CD4-positive, alpha-beta T cell treated with Interleukin-15 for 4 hours (primary cell): ENCODE data around the gene CD300A.
A peak's percentile ranks its signal among the peaks of the same experiment; 100 is the strongest.

Source experiments
- DNase-seq: peaks from one replicate; pipeline ENCODE4 v3.0.0-alpha.2; 2020; ENCODE audit warnings: low spot score

CD300A gene

DNA sequence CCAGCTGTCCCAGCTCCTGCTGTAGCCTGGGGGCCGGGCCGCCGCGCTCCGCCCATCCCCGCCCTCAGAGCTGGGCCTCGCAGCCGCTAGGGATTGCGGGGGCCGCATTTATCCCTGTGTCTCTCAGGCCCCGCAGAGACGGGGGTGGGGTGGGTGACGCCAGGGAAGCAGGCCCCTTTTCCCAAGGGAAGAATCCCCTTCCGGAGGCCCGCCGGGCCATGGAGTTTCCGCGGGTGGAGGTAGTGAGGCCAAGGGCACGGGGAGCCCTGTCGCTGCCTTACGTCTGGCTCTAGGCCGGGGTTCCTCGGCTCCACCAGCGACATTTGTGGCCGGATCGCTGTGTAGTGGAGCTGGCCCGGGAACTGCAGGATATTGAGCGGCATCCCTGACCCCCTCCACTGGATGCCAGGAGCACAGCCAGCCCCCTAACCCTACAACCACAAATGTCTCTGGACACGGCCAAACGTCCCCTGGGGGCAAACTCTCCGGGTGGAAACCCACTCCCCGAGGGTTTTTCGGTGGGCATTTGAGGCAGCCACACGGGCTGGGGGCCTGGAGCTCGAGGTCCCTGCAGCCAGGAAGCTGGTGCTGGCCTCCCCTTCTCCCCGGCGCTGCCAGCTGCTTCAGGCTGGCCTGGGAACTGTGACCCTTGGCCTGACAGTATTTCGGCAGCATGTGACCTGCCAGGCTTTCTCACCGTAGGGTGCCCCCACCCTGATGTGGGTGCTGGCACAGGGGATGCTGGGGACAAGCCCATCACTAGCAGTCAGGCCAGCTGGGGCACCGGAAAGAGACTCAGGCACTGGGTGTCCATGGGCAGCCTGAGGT lies 12.0 kb upstream of the CD300A start:
- no peak for DNase-seq

DNA sequence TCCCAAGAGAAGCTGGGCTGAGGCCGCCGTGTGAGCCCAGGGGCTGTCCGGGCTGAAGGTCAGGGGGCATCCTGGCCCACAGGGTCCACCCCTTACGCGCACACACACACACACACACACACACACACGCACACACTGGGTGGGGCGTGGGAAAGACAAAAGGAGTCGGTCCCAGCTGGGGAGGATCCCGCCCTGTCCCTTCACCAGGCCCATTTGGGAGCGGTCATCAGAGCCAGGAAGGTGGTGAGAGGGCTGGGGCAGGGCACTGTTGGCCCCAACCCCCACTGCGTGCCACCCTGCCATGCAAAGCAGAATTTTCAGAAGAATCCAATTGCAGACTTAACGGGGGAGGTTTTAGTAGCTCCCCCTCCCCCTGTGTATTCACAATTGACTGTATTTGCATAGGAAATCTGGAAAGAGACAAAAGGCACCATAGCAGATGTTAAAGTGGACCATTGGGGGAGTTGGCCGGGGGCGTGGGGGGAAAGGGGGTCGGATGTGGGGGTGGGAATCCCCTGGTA lies 11.3 kb upstream of the CD300A start:
- no peak for DNase-seq

DNA sequence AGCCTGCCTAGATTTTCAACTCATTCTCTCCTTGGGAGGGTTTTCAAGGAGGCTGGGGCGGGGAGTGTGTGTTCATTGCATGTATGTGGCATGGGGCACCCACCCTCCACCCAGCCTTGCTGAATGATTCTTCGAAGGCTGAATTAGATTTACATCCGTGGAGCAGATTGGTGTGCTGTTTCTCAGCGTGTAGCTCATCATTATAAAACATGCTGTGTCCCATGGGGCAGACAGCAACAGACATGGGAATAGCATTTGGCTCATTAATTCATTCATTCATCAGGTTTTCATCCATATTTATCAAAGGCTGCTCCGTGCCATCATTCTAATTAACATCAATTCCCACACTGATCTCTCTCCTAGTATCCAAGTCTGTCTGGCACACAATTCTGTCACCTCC lies 10.6 kb upstream of the CD300A start:
- DNase-seq: no peak

DNA sequence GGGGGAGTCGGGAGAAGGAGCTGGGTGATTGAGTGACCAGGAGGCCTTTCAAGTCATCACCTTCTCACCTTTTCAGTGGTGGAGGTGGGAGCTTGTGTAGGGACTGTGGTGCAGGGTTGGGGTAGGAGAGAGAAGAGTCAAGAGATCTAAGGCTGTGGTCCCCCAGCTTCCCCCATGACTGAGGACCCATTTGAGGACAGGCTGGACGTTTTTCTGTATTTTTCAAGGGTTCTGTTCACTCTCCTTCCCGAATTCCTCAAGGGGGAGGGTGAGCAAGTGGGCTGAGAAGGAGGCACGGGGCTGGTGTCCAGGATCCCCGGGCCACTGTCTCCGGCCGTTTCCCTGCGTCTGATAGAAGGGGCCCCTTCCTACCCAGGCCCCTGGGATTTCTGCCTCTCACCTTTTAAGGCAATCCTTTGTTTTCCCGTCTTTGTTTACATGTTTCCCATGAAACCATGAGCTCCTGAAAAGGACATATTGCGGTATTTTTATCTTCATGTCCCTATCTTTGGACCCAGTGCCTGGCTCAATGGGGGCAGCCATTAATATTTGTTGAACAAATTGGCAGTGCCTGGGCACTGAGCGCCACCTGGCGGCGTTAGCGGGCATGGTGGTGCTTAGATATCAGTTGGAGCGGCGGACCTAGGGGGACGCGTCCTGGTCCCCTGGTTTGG lies 9.2 kb upstream of the CD300A start:
- DNase-seq: peak; percentile 78

DNA sequence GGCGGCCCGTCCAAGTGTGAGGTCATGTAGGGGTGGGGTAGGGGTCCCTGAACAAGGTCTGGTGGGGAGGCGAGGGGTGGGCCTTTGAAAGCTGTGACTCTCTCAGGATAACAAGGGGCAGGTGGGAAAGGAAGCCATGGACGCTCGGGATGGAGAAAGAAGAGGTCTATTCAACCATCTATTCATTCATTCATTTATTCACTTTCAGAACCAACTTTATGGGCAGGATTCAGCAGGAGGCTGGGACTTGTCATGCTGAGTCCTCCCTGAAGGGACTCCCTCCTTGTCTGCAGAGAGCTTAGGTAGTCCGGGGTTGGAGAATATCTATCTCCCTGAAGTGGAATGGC lies 8.6 kb upstream of the CD300A start:
- no peak for DNase-seq

DNA sequence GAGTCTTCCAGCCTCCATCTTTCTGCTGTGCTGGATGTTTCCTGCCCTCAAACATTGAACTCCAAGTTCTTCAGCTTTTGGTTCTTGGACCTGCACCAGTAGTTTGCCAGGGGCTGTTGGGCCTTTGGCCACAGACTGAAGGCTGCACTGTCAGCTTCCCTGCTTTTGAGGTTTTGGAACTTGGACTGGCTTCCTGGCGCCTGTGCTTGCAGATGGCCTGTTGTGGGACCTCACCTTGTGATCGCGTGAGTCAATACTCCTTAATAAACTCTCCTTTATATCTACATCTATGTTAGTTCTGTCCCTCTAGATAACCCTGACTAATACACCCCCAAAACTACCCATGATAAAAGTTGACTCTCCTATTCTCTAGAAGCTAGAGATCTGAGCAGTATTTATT lies 7.6 kb upstream of the CD300A start:
- DNase-seq: no peak

DNA sequence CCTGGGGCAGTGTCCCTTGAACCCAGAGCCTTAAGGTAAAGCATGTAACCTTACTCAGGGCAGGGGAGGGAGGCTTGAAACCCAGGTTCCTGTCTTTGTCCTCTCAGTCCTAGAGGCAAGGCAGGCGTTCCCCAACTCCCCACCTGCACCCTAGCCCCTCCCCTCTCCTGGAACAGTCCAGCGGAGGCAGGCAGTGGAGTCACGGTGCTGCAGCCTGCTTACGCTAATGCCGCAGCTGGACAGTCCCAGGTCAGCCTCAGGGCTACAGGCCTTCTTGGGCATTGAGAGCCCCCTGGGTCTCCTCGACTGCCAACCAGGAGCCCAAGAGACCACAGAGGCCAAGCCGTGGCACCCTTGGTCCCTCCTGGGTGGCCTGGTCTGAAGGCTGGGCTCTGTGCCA lies 6.8 kb upstream of the CD300A start:
- no peak for DNase-seq

DNA sequence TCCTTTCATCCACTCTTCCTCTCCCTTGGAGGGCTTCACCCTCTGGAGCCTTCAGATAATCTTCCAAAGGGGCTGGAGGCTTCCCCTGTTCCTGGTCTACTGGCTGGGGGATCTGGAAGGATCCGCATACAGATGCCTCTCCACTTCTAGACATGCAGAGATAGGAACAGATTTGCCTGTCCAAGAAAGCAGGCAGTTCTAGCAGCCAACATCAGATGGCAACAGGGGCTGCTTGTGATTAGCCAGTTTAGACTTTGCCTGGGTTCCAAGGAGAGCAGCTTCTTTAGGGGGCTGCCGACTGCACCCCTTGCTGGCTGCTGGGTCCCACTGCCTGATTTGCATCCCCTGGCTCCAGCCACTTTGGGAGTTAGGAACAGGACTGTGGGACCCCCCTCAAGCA lies 6.2 kb upstream of the CD300A start:
- no peak for DNase-seq

DNA sequence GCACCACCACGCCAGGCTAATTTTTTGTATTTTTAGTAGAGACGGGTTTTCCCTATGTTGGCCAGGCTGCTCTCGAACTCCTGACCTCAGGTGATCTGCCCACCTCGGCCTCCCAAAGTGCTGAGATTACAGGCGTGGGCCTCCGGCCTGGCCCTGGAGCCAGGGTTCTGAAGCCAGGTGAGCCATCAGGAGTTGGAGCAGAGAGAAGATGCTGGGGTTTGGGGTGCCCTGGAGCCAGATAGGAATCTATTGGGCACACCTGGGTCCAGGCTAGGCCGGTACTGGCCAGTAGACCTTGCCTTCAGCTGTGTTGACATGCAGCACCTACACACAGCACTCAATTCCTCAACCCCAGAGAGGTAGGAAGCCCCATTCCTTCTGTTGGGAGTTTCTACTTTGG lies 5.4 kb upstream of the CD300A start:
- no peak for DNase-seq

DNA sequence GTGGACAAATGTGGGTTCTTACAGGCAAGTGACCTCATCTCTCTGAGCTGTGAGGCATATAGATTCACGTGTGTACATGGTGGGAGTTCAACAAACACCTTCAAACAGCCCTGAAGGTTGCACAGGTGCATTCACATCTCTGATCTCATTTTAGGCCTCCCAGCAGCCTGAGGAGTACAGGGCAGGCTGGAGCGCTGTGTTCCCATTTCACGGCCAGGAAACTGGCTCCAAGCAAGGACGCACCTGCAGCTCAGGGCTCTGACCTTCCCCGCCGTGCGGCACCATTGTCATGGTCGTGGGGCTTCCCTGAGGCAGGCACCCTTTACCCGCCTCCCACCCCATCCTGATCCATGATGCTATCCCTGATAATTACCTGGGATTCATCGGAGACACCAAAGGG lies 4.8 kb upstream of the CD300A start:
- DNase-seq: no peak

DNA sequence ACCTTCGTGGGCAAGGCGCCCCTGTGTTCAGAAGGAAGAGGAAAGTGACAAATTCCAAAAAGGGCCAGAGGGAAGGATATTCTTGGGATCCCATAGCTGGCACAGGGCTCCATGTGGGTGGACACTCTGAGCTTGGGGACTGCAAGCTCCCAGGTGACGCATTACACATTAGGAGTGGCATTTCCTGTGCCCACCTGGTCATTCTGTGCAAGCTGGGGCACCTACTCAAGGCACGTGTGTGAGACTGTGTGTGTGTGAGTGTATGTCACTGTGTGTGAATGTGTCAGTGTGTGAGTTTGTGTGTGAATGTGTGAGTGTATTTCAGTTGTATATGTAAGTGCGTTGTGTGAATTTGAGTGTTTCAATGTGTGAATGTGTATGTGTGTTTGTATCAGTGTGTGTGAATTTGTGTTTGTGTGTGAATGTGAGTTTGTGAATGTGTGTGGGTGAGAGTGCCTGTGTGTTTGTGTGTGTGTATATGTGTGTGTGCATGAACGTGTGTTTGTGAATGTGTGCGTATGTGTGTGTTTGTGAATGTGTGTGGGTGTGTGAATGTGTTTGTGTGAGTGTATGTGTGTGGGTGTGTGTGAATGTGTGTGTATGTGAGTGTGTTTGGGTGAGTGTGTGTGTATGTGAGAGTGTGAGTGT lies 1.6 kb upstream of the CD300A start:
- no peak for DNase-seq

DNA sequence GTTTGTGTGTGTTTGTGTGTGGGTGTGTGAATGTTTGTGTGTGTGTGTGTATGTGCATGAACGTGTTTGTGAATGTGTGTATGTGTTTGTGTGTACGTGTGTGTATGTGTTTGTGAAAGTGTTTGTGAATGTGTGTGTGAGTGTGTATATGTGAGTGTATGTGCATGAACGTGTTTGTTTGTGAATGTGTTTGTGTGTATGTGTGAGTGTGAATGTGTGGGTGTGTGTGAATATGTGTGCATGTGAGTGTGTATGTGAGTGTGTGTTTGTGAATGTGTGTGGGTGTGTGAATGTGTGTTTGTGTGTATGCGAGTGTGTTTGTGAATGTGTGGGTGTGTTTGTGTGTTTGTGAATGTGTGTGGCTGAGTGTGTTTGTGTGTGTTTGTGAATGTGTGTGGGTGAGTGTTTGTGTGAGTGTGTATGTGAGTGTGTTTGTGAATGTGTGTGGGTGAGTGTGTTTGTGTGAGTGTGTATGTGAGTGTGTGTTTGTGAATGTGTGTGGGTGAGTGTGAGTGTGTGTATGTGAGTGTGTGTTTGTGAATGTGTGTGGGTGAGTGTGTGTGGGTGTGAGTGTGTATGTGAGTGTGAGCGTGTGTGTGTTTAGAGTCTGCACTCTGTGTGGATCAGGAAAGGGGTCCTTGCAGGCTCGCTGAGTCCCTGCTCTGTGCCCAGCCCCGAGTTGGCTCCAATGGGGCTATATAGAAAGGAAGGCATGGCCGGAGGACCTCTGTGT lies 890 bp upstream of the CD300A start:
- no peak for DNase-seq

DNA sequence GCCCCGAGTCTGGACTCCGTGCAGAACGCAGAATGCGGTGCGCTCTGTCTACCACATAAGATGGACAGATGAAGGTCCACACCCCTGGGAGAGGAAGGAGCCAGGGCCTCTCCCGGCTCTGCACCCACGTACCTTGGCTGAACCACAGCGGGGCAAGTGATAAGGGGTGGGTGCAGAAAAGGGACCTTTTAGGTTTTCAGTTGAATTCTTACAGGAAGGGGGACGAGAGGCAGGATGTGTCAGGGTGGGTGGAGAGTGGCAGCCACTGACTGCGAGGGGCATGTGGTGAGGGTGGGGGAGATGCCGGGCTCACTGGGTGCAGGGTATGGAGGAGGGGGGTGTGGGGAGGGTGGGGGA lies 372 bp downstream of the CD300A start:
- no peak for DNase-seq

DNA sequence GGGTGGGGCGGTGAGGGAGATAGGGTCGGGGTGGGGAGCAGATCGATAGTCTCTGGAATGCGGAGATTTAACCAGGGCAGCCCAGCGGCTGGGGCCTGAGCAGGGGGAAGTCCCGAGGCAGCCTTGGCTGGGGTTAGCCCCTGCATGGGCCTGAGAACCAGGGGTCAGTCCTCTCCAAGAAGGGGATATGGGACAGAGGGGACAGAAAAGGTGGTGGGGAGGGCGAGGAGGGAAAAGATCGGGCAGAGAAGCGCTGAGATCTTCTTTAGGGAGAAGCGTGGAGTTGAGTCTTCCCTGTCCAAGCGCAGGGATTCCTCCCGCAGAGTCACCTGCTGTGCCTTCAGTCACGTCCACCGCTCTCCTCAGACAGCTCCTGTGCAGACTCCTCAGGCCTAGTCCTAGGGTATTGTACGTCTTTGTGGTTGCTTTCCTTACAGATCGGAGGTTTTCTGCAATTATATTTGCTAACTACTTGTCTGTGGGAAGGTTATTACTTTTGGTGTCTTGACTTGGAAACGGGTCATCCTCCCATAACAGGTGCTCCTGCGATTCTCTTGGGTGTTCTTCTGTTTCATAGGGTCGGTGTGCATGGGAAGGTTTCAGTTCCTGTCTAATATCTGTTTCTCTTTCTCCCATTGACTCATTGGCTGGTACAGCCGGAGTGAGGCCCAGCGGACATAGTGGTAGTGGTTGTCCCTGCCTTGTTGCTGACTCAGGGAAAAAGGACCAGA lies 952 bp downstream of the CD300A start:
- no peak for DNase-seq

DNA sequence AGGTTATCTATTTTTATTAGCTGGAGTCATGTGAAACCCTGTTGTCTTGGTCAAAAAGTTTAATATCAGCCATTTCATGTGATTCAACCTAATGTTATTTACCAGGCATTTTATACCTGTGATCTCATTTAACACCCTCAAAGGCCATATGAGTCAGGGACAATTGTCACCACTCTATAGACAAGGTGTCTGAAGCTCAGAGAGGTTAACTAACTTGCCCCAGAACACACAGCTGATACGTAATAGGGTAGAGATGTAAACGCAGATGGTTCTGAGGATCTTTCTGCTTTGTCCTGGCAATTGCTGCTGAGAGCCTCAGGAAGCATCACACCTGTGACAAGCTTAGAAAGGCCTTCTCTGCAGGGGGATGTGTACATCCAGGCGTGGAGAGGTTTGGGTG lies 4.9 kb downstream of the CD300A start:
- DNase-seq: peak; percentile 48

DNA sequence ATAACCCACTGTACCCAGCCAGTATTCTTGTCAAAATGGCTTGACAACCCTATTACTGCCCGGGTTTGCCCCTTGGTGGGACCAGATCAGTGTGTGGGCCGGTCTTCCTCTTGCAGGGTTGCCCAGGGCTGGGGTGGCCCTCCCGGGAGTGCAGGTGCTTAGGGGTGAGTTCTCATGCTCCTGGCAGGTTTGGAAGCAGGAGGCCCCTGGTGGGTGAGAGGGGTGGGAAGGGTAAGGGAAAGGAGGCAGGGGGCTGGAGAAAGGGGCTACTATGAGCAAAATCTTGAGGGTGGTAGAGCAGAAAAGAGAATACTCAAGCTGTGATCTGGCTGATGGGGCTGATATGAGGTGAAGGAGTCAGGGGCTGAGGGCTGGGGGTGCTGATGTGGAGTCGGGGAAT lies 6.5 kb downstream of the CD300A start:
- no peak for DNase-seq

DNA sequence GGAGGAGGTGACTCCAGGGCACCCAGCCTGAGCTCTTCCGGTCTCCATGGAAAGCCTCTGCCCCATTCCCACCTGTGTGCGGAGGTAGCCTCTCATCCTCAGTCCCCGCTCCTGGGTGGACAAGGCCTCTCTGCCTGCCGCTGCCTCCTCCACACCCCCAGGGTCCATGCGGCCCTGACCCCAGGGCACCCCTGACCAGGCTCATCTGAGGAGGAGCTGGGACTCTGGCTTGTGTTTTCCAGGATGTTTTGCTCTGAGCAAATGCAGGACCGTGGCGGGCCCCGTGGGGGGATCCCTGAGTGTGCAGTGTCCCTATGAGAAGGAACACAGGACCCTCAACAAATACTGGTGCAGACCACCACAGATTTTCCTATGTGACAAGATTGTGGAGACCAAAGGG lies 6.9 kb downstream of the CD300A start:
- DNase-seq: no peak

DNA sequence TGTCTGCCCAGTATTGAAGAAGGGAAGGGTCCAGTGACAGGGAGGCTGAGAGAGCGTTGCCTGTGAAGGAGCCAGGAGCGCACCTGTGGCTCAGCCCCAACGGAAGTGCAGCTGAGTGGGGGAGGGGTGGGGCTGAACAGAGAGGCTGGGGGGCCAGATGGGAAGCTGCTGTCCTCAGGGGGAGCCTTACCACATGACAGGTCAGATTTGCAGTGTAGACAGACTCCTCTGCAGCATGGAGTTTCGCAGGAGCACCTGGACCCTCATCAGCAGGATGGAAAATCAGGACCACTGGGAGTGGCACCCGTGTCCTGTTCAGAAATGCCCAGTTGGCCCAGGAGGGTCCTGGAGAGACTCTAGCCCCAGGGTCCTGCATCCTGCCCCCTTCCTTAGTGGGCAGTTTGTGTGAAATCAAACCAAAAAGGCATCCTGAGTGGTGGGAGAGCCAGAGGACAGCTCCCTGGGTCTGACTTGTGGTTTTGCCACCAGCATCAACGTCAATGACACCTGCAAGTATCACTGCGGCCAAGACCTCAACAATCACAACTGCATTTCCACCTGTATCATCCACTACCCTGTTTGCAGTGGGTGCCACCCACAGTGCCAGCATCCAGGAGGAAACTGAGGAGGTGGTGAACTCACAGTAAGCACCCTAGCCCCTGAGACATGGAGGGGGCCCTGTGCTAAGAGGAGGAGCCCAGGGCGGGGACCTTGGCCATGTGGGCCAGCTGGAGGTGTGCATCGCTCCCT lies 7.8 kb downstream of the CD300A start:
- DNase-seq: no peak

DNA sequence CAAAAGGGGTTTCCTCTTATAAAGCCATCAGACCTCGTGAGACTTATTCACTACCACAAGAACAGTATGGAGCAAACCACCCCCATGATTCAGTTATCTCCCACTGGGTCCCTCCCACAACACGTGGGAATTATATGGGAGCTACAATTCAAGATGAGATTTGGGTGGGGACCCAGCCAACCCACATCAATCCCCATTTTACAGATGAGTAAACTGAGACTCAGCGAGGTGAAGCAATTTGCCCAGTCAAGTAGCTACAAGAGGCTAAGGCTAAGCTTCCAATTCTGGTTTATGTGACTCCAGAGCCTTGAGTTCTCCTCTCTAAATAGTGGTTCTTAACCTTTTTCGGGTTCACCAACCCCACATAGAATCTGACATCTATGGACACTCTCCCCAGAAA lies 8.8 kb downstream of the CD300A start:
- DNase-seq: no peak

DNA sequence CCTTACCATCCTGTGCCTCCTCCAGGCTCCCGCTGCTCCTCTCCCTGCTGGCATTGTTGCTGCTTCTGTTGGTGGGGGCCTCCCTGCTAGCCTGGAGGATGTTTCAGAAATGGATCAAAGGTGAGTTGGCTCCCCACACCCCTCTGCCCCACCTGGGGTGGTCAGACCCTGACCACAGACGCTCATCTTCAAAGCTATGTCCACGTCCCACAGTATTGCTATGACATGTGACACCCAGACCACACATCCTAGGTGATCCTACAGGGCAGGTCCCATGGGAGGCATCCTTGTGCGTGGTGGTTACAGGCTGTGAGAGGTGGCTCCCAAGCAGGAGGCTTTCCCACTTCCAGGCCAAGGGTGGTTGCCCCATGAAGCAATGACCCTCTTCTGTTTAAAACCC lies 11.0 kb downstream of the CD300A start:
- DNase-seq: no peak

DNA sequence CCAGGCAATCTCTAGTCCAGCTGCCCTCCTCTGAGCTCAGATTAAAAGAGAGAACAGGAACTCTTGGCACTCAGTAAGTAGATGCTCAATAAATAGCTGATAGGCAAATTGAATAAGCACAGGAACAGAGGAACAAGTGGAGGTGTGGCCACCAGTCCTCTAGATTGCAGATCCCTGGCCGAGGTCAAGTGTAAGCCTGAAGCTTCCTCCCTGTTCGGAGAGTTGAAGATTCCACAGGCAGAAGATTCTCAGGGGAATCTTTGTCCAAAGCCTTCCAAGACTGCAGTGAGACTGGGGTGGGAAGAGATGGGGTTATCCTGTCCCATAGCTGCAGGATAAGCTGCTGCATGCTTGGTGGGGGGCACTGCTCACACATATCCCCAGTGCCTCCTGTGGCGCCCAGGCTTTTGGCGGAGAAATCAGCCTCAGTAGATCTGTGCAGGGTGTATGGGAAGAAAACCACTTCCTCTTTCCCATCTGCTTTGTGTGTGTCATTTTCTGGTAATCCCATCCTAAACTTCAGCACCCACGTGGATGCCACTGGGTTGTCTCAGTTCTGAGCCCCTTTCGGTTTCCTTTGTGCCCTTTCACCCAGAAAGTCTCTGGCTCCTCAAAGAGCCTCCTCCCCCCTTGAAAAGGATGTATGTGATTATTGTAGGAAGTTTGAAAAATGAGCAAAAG lies 12.1 kb downstream of the CD300A start:
- DNase-seq: no peak
